NCI-H2227 treated with DMSO at 0.1 percent for 48 hours (cell line): ENCODE results near the gene SOD3.

Experiments
- DNase-seq: peaks from one replicate; lab custom pipeline; 2025; lab: John Stamatoyannopoulos, UW

SOD3 gene, protein sequence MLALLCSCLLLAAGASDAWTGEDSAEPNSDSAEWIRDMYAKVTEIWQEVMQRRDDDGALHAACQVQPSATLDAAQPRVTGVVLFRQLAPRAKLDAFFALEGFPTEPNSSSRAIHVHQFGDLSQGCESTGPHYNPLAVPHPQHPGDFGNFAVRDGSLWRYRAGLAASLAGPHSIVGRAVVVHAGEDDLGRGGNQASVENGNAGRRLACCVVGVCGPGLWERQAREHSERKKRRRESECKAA

DNA sequence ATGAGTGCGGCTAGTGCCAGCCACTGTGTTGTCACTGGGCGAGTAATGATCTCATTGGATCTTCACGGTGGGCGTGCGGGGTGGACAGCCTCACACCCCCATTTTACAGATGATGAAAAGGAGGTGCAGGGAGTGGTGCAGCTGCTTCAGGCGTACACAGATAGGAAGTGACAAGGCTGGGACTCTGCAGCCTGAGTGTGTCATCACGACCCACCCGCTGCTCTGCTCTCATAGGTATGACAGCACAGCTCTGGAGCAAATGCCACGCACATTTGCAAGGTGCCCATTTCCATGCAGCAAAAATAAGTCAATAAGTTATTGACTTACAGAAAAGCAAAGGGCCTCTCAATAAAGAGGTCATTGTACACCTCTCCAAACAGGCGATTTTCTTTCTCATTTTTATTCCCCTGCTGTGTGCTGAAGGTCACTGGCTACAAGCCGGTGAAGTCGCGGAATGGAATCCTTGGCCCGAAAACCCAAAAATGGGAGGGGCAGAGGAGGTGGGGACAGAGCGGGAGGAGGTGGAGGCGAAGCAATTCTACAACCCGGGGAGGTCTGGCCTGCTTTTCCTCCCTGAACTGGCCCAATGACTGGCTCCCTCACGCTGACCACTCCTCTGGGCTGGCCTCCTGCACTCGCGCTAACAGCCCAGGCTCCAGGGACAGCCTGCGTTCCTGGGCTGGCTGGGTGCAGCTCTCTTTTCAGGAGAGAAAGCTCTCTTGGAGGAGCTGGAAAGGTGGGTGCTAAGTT, at the start of gene SOD3:
Gene SOD3, plus strand, starts transcription at position 658 of the 750 bp plus-strand sequence. CDS start 3,949 bp downstream, outside the sequence.
- peak; percentile 12 for DNase-seq

DNA sequence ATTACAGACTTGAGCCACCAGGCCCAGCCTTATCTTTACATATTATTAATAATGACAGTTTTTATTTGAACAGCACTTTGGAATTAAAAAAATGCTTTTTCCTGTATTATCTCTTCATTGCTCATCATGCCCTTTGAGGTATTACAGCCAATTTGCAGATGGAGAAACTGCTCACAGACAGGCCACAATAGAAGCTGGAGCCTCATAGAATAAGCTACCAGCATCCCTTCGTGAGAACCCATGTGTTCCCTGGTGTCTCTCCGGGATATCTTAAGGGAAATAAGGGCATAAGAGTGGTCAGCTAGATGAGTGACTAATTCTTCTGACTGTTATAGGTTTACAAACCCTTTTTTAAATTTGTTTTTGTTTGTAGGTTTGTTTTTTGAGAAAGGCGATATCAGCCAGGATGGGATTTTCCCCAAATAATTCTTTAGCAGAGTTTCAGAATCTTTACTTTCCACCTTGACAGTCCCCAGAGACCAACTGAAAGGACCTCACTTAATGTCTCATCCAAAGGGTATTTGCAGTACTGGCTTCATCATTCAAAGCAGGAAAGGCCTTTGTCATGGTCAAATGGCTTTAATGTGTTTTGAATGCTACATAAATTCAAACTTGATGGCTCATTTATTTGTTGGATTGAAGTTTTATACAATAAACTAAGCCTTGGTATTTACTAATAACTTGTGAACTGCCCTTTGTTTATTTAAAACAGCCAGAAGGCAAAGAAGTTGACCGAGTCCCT, 48.0 kb upstream of the SOD3 start:
- no peak for DNase-seq

DNA sequence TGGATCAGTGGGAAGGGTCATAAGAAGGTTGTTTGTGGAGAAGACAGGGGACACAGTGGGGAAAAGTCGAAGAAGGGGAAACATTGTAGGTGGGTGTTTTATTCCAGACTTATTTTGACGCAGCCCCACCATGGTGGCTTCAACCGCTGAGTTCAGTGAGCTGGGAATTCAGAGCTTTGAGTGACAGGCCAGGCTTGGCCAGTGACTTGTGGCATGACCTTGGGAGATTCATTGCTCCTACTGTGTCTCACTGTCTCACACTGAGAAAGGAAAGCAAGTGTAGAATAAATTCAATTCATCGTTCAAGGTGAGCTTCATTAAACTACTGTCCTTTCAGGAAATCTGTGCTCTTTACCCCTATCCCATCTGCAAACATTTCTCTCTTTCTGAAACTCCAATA, 47.4 kb upstream of the SOD3 start:
- no peak for DNase-seq

DNA sequence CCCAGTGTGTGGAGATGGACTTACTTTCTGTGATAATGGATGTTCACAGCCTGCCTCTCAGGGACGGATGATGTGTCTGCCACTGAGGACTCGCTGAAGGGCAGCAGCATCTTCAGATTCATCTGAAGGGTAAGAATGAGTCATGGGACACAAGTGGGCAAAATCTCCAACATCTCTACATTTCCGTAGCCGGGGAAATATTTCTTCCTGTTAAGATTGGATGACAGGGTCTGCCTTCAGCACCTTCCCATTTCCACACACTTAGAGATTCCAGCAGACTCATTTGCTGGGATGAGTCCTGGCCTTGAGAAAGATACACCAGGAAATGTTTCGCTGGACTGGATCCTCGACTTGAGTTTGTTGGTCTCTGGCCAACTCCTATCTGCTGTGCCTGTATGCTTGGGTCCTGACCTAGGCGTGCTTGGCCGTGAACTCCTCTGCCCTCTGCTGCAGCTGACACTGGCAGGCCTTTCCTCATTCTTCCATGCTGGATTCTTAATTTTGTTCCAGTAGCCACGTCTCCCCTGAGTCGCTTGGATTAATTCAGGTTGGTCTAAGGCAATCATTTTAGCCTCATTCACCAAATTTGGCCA, 46.5 kb upstream of the SOD3 start:
- DNase-seq, result no peak

DNA sequence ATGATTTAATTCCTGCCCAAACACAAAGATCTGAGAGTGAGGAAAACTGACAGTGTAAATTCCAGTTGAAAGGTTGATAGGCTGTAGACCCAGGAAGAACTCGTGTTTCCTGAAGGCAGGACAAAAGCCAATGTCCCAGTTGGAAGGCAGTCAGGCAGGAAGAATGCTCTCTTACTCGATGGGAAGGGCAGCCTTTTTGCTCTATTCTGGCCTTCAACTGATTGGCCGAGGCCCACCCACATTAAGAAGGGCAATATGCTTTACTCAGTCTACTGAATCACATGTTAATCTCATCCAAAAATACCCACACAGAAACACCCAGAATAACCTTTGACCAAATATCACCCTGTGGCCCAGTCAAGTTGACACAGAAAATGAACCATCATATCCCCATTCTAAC, 45.3 kb upstream of the SOD3 start:
- DNase-seq, result no peak

DNA sequence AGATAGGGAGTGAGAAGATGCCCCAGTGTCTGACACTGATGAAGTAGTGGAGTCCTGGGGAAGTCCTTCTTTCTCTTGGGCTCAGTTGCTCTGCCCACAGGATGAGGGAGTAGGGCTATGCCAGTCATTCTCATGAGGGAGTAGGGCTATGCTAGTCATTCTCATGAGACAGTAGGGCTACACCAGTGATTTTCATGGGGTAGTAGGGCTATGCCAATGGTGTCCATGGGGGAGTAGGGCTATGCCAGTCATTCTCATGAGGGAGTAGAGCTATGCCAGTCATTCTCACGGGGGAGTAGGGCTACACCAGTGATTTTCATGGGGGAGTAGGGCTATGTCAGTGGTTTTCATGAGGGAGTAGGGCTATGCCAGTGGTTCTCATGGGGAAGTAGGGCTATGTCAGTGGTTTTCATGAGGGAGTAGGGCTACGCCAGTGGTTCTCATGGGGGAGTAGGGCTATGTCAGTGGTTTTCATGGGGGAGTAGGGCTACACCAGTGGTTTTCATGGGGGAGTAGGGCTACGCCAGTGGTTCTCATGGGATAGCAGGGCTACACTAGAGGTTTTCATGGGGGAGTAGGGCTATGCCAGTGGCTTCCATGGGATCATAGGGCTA, 43.3 kb upstream of the SOD3 start:
- DNase-seq, result no peak

DNA sequence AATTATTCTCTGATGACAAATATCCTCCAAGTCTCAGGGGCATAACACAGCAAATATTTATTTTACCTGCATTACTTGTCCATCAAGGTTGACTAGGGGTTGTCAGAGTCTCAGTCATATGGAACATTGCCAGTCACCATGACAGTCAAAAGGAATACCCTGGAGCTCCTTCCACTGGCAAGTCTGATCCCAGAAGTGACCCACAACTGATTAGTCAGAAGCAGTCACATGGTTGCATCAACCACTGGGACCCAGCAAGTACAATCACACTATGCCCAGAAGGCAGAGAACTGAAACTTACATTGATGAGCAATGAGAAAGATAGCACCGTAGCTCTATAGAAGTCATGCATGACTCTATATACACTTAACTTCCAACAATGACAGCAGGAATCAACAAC, 41.9 kb upstream of the SOD3 start:
- DNase-seq, result no peak

DNA sequence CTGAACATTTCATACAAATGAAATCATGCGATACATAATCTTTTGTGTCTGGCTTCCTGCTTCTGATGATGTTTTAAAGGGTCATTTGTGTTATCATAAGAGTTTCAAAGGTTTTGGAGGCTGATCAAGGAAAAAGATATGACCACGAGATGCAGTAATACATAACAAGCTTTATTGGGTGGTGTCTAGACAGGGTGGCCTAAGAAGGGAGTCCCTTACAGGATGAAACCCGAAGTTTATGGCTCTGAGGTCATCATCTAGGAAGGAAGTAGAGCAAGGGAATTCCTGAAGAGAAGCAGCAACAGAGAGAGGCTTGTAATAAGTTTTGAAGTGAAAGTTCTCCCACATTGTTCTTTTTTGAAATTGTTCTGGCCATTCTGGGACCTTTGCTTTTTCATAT, 40.8 kb upstream of the SOD3 start:
- DNase-seq, result no peak

DNA sequence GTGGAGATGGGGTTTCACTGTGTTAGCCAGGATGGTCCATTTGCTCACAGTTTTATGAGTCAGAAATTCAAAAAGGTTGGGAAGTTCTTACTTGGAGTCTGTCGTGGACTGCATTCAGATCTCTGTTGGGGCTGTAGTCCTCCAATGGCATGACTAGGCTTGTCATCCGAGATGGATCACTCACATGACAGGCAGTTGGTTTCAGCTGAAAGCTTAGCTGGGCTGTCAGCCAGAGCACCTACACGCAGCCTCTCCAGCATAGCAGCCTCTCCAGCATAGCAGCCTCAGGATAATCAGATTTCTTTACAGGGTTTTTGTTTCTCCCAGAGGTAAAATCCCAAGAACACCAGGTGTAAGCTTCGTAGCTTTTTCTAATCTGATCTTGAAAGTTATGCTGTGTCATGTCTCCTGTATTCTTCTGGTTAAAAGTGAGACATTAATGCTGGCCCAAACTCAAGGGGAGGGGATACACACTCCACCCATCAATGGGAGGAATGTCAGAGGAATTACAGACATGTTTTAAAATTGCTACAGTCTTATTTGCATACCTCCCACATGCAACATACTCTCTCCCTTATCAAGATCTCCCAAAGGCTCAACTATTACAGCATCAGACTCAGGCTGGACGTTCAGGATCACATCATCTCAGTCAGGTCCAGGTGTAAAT, 31.6 kb upstream of the SOD3 start:
- no peak for DNase-seq

DNA sequence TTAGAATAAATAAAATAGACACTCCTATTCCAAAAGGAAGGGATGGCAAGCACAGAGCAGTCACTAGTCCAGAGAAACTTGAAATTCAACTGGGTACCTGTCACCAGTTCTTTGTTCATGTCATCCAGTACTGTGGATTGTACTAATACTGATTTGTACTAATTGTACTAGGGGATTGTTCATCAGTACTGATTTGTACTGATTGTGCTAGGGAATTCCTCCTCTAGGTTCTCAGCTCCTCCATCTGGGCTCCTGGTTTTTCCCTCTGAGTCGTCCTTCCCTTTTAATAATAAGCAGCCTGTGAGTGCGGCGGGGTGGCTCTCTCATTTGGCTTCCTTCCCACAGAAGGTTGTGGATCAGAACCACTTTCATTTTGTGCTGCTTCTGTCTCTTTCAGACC, 31.0 kb upstream of the SOD3 start:
- DNase-seq, result no peak

DNA sequence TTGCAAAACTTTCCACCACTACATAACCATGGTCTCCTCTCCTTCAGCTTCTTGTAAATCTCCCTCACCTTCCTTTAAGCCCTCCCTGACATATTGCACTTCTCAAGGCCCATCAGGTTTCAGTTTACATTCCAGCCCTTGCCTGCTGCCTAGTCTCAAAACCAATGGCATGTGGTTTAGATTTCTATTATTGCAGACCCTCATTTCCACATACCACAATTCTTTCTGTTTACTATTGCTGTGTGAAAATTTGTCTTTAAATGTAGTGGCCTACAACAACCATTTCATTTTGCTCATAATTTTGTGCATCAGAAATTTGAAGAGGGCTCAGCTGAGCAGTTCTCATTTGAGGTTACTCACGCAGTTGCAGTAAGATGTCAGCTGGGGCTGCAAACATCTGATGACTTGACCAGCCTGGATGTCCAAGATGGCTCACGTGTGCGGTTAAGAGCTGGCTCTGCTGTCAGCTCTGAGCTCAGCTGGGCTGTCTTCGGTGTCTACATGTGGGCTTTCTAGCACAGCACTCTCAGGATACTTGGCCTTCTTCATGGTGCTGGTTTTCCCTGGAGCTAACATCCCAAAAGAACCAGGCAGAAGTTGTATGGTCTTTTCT, 29.9 kb upstream of the SOD3 start:
- DNase-seq, result no peak

DNA sequence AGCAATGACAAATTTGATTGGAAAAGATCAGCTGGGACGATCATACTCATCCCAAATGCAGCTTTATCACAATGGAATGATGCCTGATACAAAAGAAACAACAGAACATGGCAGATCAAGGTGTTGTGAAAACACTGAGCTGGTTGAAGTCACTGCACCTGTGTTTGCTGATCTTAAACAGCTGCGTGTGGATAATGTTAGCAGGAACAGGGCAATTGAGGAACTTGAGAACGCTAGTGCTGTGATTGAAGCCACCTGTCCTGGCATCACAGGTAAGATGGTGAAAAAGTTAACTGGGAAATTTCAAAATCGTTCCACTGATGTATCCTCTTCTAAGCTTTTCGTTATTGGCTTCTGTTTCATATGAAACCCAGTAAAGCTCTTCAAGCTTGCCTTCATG, 27.4 kb upstream of the SOD3 start:
- DNase-seq, result no peak

DNA sequence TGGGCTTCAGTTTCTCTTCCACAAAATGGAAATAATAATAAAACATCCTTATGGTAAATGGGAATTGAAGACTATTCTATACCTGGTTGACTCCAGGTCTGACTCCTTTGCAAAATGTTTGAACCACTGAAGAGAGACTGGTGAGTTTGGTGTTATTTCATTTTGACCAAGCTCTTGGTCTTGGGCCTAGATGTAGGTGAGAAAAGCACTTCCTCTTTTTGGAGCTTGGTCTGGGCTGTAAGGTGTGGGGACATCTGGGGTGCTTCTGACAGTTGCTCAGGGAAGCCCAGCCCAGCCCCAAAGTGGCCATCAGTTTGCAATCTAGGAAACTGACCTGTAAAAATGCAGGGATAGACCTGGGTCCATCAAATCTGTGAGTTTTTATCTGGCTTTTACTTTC, 26.8 kb upstream of the SOD3 start:
- DNase-seq, result no peak

DNA sequence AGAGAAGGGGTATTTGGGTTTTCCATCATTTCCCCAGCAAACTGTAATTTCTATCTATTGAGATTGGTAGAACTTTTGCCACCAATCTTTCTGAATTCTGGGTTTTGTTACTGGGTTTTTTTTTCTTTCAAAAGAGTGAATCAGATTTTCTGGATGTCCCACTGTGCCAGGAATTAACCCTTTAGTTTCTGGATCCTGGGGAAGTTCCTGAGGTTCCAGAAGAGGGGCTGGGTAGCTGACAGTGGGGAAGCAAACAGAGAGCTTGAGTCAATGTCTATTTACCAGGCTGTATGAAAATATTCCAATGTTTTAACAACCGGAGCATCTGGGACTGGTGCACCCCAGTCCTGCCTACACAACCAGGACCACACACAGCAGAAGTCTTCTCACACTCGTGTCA, 25.8 kb upstream of the SOD3 start:
- DNase-seq, result no peak

DNA sequence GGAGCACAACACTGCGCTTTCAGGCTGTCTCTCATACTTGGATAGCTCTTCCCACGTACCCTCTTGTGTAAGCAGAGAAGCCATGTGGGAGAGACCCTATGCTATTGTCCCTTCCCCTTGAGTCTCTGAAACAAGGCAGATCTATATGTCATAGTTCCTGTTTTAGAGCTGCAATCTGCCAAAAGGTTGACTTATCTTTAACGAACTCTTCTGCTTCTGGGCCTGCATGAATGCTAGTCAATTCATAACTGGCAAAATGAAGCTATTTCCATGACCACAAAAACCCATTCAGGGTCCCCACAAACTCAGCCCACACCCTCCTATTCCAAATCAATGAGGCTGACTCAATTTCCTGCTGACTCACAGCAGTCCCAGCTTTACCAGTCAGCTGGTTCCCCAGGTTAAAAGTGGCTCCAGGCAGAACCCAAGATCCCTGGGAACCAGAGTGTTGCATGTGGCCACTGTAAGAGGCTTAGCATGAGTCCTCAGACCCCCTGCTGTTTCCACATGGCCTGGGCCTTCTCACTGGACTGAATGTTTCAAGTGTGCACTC, 25.3 kb upstream of the SOD3 start:
- no peak for DNase-seq

DNA sequence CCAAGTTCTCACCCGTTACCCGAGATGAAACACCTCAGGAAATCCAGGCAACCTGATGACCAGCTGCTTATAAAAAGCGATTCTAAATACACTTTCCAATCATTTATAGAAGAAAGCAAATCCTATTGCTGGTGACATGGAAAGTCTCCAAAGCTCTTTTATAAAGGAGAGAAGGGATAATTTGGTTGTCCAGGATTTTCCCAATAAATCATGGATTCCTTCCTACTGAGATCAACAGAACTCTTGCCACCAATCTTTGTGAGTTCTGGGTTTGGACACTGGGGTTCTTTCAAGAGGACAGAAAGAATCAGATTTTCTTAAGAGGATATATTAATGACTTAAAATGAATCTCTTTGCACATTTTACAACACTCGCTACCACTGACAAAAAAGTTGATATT, 24.7 kb upstream of the SOD3 start:
- no peak for DNase-seq

DNA sequence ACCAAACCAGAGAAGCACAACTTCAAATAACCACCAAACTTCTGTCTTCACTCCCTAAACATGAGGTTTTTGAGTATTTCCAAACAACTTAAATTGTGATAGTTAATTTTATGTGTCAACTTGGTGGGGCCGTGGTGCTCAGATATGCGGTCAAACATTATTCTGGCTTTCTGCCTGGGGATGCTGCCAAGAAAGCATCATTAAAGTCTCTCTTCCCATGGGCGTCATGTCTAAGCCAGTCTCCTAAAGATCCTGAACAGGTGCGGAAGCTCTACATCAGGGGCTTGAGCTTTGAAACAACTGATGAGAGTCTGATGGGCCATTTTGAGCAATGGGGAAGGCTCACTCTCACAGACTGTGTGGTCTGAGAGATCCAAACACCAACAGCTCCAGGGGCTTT, 24.1 kb upstream of the SOD3 start:
- DNase-seq, result no peak

DNA sequence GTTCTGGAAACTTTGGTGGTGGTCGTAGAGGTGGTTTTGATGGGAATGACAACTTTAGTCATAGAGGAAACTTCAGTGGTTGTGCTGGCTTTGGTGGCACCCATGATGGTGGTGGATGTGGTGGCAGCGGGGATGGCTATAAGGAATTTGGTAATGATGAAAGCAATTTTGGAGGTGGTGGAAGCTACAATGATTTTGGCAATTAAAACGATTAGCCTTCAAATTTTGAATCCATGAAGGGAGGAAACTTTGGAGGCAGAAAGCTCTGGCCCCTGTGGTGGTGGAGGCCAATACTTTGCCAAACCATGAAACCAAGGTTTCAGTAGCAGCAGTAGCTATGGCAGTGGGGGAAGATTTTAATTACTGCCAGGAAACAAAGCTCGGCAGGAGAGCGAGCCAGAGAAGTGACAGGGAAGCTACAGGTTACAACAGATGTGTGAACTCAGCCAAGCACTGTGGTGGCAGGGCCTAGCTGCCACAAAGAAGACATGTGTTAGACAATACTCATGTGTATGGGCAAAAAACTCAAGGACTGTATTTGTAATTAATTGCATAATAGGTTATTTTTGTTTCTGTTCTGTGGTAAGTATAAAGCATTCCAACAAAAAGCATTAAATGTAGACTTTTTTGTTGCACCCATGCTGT, 23.2 kb upstream of the SOD3 start:
- DNase-seq, result no peak

DNA sequence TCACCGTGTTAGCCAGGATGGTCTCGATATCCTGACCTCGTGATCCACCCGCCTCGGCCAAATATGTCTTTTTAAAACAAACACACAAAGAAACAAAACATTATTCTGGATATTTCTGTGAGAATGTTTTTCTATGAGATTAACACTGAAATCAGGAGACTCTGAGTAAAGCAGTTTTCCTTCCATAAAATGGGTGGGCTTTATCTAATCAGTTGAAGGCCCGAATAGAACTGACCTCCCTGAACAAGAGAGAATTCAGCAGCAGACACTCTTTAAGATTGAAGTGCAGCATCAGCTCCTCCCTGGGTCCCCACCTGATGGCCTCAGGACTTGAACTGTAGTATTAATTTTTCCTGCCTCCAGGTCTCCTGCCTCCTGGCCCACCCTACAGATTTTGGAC, 22.4 kb upstream of the SOD3 start:
- no peak for DNase-seq

DNA sequence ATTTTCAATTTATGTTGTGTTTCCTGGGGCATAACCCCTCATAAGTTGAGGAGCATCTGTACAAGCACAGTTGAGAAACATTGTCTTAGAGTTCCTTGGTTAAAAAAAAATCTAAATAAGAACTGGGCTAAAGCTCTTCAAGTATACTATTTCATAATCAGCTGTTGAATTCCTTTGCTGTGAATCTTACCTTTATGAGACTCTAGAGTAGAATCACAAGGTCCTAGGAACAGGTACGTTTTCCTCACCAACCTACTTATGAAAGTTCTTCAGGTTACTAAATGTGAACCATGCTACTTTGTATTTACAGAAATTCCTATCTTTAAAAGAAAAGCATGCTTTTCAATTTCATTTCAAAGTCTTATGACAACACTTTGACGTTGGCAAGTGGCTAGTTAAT, 20.9 kb upstream of the SOD3 start:
- DNase-seq, result no peak
